Gastrocnemius medialis (tissue), 4 donors: ENCODE data around the gene NME2.

Experiments used
- CTCF ChIP-seq, 5 experiments: fragments of 450-650 bp in 3 of 5; fragments of 200-600 bp in 2 of 5; sonication (generic) in 2 of 5; IDR thresholded peaks in 4 of 5; conservative IDR thresholded peaks in 1 of 5; 1 replicate in 4 of 5; 2 replicates in 1 of 5; pipeline ENCODE4 v1.5.1; 2016 to 2019; ENCODE audit warnings: antibody characterized with exemption in 5 of 5, mild to moderate bottlenecking in 3 of 5, moderate library complexity in 3 of 5
- POLR2A ChIP-seq, 2 donors: fragments of 450-650 bp; IDR thresholded peaks; one replicate each; pipeline ENCODE4 v1.6.1; 2017; ENCODE audit warnings: antibody characterized with exemption in 2 of 2, mild to moderate bottlenecking in 2 of 2, moderate library complexity in 2 of 2

- no peak for TF ChIP-seq CTCF (IDR thresholded peaks at IDR 0.05 in 4 of 5, conservative IDR thresholded peaks at IDR 0.05 in 1 of 5)
- no peak for TF ChIP-seq POLR2A (IDR thresholded peaks at IDR 0.05)
Measured at GRCh38 chr17:51188271-51188833, 22.1 kb downstream of the NME2 start.
